Measurements from ENCODE around the gene POFUT1.

The POFUT1 gene

DNA sequence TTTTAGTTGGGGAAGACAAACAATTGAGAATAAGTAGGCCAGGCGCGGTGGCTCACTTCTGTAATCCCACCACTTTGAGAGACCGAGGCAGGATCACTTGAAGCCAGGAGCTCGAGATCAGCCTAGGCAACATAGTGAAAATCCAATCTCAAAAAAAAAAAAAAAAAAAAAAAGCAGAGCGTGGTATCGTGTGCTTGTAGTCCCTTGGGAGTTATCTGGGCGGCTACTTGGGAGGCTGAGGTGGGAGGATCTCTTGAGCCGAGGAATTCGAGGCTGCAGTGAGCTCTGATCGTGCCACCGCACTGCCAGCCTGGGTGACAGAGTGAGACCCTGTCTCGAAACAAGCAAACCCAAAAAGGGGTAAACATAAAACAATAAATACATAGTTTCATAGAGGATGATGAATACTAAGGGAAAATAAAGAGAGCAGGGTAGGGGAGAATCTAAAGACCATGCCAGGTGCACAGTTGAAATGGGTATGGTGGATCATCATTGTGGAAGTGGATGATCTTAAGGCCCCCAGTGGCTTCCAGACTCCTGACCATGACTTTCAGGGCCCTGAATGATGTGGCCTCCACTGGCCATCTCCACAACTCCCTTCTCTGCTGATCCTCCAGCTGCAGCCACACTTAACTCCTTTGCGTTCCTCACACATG is 947 bp downstream of the POFUT1 start:
- DNase-seq, result no peak

DNA sequence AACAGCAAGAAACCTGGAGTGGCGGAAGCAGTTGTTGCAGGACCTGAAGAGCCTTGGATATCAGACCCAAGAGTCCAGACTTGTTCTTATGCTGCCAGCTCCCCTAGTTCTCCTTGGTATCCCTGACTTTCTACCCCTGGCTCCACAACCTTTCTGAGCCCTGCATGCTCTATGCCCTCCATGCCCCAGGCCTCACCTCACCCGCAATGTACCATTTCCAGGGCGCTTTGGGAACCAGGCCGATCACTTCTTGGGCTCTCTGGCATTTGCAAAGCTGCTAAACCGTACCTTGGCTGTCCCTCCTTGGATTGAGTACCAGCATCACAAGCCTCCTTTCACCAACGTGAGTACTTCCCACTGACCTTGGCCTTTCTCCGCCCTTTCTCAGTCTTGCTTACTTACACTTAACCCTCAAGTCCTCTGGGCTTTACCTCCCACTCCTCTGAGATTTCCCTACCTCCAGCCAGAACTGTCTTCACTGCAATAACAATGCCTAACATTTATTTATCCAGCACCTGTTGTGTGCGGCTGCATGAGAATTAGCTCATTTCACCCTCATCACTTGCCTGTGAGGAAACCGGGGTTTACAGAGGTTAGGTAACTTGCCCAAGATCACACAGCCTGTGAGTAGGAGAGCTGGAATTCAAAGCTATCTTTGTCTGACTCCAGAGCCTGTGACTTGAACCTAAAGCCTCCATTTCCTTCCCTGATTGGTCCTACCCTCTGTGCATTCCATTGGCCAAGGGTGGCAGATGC is 2.3 kb downstream of the POFUT1 start:
- DNase-seq, result no peak

DNA sequence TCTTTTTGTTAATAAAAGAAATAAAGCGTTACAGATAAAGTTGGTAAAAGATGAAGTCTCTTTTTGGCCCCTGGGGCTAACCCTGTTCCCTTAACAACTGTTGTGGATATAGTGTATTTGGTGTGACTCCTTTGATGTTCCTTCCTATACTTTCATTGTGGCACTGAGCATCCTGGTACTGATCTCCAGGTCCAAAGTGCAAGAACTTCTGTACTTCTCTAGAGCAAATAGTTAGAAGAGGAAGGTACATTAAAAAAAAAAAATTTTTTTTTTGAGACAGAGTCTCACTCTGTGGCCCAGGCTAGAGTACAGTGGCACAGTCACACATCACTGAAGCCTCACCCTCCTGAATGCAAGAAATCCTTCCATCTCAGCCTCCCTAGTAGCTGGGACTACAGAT is 6.2 kb downstream of the POFUT1 start:
- DNase-seq, result no peak

DNA sequence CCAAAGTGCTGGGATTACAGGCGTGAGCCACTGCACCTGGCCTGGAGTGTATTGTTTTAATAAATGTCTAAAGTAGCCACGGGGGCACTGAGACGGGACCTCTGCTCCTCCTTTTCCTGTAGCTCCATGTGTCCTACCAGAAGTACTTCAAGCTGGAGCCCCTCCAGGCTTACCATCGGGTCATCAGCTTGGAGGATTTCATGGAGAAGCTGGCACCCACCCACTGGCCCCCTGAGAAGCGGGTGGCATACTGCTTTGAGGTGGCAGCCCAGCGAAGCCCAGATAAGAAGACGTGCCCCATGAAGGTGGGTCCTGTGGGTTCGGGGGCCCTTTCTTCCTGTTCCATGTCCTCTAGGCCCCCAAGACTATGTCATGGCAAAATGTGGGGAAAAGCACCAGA is 7.5 kb downstream of the POFUT1 start:
- no peak for DNase-seq

DNA sequence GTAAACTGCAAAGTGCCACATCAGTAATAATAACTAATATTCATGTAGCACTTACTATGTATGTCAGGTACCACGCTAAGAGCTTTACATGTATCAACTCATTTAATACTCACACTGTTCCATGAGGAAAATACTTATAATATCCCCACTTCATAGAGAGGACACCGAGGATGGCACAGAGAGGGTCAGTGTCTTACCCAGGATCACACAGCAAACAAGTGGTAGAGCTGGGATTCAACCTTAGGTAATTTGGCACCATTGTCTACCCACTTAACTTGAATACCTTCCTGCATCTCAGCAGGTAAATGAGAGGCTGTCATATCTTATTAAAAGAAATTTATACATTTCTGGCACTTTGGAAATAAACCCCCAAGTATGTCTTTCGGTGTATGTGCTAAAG is 8.0 kb downstream of the POFUT1 start:
- no peak for DNase-seq

DNA sequence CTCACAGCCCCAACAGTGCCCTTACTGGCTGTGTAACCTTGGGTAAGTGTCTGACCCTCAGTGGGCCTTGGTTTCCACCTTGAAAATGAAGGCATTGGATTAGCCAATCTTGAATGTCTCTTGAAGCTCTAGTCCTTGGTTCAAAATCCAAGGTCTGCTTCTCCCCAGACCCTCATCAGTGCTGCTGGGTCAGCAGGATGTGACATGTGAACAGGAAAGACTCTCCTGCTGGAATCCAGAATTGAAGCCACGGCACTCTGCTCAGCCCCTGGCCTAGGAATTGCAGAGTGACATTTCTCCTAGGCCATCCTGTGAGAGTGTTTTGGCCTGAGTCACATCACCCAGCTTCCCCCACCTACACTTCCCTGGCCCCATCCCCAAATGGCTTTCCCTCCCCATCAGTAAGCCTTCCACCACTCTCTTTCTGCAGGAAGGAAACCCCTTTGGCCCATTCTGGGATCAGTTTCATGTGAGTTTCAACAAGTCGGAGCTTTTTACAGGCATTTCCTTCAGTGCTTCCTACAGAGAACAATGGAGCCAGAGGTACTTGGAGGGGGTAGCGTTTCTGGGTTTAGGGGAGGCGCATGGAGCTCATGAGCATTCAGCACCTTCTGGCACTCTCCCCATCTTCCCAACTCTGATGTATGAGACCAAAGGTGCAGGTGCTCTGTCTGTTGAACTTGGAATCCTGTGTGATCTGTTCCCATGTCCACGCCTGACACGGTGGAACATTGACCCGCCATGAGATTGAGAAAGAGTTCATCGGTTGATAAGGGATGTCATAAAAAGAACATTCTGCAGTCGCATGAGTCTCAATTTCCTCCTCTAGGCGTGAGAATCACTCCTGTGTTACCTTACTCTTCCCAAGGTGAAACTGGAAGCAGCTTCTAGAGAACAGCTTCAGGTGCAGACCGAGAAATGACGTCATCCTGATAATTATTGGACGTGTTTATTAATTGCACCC is 8.8 kb downstream of the POFUT1 start:
- no peak for DNase-seq

DNA sequence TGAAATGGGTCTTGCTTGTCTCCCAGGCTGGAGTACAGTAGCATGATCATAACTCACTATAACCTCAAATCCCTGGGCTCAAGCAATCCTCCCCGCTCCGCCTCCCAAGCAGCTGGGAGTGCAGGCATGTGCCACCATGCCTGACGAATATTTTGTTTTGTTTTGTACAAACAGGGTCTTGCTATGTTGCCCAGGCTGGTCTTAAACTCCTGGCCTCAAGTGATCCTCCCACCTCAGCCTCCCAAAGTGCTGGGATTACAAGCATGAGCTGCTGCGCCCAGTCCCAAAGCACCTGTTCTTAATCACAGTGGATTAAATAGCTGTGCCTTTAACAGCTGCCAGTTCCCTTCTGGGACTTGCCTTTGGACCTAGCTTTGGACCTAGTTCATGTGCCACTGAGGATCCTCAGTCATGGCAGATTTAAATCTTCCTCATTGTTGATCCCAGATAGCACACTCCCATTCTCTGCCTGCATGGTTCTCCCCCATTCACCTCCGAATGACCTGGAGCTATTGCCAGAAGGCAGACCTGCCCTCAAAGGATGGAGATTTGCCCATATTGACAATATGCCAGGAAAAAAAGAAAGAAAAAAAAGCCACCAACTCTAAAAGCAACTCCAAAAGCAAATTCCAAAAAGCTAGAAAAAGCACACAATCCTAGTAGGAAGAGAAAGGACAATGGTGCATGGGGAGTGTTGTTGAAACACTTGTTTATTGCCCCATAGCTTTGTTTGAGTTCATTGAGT is 10.6 kb downstream of the POFUT1 start:
- no peak for DNase-seq

DNA sequence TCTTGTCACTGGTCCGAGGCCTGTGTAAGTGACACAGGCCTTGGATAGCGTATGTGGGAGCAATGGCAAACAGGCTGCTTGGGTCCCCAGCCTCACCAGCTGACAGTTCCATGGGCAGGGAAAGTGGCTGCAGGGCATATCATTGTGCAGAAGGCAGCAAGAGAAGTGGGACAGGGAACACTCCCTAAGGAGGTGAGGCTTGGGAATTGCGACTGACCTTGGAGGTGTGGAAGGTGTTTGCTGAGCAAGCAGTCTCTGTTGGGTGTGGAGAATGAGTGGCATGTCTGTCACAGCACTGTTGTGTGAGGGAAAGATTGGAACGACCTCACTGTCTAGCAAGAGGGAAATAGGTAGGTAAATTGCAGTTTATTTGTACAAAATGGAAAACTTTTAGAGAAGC is 16.8 kb downstream of the POFUT1 start:
- no peak for DNase-seq

DNA sequence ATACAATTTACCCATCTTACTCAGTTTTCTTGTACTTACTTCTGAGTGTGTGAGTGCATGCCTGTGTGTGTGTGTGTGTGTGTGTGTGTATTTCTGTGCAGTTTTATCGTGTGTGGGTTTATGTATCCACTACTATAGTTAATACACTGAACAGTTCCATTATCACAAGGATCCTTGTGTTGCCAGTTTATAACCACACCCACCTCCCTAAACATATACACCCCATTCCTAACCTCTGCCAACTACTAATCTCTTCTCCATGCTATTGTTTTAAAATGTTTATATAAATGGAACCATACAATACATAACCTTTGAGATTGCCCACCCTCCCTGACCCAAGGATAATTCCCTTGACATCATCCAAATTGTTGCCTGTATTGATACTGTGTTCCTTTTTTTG is 18.7 kb downstream of the POFUT1 start:
- no peak for DNase-seq

DNA sequence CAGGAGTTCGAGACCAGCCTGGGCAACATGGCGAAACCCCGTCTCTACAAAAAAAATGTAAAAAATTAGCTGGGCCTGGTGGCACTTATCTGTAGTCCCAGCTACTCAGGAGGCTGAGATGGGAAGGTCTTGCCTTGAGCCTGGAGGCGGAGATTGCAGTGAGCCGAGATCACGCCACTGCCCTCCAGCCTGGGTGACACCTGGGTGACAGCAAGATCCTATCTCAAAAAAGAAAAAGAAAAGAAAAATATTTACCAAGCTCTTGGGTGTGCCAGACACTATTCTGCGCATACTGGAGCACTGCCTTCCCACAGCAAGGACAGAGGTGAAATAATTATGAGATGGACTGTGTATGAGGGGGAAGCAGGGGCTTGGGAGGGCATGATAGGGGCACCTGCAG is 19.6 kb downstream of the POFUT1 start:
- DNase-seq, result no peak

DNA sequence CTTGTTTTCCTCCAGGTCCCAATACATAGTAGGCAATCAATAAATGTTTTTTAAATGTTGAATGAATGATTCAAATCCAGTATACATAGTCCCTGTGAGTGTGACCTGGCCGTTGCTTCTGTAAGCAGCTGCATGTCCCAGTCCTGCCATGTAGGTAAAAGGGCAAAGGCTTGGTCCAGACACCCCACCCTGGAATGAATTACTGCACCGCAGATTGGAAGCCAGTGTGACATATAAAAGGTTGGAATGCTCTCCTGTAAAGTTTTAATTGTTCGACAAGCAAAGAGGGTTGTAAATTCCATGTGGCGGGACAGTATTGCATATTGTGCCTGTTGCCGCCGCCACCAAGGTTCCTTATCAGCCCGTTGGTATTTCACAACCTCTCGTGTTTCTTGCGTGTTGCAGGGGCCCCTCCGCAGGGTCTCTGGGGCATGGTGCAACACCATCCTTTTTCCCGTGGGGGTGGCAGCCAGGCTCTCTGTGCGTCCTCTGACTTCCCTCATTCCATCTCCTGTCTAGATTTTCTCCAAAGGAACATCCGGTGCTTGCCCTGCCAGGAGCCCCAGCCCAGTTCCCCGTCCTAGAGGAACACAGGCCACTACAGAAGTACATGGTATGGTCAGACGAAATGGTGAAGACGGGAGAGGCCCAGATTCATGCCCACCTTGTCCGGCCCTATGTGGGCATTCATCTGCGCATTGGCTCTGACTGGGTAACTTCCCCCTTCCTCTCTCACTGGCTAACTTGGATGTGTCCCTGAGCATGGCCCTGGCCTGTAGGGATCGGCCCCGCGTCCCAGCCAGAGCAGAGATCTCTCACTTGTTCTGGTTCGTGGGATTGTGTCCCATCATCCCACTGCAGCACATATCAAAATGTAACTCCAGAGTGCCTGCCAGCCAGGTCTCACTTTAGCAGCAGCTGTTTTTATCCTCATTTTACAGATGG is 20.3 kb downstream of the POFUT1 start:
- no peak for DNase-seq

DNA sequence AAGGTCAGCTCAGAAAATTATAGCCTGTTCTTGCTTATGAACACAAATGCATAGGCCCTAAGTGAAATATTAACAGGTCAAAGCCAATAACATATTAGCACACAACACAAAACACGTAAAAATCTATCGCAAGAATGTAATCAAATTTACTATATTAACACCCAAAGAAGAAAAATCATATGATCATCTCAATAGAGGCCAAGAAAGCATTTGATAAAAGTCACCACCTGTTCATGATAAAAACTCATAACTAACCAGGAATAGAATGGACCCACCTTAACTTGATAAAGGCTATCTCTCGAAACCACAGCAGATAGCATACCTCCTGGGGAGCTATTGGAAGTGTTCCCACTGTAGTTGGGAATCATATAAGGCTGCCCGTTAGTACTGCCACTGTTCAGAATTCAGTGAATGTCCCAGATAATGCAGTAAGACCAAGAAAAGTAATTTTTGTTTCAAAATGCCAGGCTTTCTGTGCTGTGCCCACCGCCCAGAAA is 21.6 kb downstream of the POFUT1 start:
- no peak for DNase-seq

DNA sequence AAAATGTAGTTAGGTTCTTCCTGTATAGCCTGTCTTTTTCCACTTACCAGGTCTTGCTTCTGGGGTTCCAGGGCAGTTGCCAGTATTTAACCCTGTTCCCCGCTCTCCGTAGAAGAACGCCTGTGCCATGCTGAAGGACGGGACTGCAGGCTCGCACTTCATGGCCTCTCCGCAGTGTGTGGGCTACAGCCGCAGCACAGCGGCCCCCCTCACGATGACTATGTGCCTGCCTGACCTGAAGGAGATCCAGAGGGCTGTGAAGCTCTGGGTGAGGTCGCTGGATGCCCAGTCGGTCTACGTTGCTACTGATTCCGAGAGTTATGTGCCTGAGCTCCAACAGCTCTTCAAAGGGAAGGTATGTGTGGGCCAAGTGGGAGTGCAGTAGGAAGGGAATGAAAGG is 23.0 kb downstream of the POFUT1 start:
- DNase-seq, result no peak

DNA sequence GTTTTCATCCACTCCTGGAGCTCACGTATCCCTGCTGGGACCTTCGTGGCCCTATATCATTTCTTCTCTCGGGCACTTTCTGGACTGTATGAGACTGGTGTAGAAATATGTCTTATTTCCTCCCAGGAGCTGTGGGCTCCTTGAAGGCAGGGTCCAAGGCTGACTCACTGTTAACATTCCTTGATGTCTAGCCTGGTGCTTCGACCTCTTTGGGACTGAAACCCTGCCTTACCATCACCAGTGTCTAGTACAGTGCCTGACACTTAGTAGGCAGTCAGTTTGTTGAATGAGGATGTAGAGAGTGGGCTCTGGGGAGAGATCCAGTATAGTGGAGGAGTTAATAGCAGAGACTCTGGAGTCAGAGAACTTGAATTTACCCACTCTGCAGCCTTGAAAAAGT is 23.6 kb downstream of the POFUT1 start:
- no peak for DNase-seq

DNA sequence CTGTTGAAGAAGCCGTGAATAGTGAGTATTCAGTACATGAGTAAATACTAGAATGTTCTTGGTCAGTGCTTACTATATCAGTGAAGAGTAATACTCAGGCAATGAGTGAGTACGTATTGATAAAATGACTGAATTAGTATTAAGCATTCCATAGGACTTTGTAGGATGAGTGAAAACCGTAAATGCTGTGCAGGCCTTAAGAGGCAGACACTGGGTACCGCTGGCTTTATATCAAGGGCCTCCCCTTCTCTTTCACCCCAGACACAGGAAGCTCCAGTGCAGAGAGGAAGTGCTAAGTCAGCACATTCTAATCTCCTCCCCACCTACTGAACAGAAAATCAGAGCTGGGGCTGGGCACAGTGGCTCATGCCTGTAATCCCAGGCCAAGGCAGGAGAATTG is 24.2 kb downstream of the POFUT1 start:
- DNase-seq, result no peak

DNA sequence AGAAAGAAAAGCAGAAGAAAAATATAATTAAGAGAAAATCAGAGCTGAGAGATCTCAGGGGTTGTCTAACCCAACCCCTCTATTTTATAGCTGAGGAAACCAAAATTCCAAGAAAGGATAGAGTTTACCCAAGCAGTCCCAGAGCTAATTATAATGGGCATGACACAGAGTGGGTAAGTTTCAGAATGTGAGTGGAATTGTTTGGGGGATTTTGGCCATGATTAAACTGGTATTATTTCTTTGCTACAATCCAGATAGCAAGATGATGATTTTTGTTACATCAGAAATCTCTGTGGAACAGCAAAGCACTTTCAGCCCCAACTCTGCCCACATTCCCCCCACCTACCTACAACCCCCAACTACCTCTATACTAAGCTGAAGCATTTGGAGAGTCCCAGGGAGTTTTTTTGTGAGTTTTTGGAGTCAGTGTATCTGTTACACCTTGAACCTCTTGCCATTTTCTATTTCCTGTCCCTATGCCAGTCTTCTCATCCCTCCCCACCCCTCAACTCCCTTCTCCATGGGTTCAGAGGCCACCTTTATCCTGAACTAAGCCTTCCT is 24.7 kb downstream of the POFUT1 start:
- no peak for DNase-seq

DNA sequence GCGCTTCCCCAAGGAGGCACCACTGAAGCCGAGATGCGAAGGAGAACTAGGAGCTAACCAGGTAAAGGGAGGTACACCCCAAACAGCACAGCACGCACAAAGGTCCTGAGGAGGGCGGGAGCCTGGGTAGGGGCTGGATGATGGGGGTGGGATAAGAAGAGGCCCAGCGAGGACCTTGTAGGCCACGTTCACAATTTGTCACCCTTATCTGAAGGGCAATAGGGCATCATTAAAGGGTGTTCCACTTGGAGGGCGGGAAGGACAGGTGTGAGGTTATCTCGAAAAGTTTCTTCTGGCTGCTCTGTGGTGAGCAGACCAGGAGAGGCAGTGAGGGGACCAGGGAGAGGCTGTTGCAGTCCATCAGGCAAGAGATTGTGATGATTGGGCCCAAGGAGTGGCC is 25.6 kb downstream of the POFUT1 start:
- DNase-seq, result no peak

DNA sequence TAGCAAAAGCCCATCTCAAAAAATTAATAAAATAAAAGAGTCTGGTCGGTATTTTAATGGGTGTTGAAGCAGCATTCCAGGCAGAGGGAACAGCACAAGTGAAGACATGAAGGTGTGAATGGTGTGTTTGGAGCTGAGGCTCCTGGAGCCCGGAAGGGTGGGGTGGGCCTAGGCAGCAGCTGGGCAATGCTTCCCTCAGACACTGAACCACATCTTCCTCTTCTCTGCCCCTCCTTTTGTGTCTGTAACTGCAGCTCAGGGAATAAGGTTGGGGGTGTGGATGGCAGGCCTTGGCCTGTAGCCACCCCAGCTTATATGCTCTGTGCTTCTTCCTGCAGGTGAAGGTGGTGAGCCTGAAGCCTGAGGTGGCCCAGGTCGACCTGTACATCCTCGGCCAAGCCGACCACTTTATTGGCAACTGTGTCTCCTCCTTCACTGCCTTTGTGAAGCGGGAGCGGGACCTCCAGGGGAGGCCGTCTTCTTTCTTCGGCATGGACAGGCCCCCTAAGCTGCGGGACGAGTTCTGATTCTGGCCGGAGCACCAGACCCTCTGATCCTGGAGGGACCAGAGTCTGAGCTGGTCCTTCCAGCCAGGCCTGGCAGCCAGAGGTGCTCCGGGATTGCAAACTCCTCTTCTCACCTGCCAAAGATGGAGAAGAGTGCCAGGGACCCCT is 26.6 kb downstream of the POFUT1 start:
- DNase-seq, result no peak

DNA sequence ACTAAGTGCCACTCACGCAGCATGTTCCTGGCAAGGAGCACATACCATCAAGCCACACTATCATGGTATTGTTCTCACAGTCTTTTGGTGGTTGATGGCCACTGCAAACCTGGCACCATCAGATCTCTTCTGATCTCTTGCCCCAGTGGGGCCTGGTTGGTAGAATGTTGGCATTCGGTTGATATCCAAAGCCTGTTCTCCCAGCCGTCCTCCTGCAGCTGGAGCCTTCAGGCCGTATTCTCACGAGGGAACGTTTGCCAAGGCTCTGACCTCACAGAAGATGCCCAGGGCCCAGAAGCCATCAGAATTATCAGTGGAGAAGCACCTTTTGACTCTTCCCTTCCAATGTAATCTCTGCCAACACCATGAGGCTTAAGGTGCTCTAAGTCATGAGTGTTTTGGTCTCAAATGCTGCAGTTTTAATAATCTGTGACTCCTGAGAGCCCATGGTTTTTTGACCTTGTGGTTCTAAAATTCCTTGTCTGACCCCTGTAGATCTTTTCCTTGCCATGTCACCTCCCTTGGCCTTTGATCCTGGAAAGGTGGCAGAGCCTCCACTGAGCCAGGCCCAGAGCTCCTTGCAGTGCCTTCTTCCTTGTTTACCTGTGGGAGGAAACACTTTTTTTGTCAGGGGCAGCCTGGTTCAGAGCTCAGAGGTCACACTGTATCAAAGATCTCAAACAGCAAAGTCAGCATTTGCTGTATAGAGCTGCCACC is 27.8 kb downstream of the POFUT1 start:
- no peak for DNase-seq

DNA sequence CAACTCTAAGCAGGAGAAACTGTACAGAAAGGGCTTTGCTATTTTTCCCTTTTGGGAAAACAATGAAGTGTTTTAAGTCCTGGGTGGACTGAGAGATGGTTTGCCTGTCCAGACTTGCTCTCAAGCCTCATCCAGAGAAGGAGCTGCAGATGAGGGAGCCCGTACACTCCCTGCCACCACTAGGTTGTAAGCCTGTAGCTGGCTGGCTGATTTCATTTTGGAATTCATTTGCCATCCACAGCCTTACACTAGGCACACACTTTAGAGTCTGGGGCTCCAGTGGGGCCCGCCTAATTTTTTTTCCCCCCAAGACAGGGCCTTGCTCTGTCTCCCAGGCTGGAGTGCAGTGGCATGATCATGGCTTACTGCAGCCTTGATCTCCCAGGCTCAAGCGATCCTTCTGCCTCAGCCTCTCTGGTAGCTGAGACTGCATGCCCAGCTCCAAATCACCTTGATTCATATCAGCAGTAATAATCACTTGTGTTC is 28.4 kb downstream of the POFUT1 start:
- no peak for DNase-seq

All from eye (tissue), 1 donor.